Measurements from ENCODE around the gene REEP1.

Gene REEP1

DNA sequence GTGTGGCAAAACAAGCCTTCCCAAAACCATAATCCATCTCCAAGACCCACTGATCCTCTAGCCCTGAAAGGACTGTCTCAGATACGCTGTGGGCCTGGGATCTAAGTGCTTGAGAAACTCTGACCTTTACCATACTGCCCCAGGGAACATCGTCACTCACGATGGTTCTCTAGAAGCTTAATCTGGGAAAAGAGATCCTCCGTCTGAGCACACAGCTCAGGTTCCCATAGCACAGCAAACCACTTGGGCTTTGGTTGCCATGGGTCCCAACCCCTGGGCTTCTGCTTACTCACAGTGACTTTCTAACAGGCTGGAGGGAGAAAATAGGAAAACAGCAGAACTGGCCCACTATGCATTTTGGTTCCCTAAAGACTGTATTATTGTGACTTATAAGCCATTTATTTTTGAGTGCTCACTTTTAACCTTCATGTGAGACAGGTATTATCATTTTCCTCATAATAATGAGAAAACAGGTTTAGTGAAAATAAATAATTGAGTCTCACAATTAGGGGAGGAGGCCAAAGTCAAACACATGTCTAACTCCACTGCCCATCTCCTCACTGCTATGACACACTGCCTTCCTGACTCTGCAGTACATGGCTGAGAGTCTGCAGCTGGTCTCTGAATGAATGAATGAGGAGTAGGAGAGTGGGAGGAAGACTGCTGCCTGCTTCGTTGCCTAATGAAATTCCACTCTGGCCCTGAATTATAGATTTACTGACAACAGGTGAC is 46.7 kb downstream of the REEP1 start:
- no peak overlapping the region for H3K4me3 ChIP-seq (ENCODE audit: low read depth, low read length)

DNA sequence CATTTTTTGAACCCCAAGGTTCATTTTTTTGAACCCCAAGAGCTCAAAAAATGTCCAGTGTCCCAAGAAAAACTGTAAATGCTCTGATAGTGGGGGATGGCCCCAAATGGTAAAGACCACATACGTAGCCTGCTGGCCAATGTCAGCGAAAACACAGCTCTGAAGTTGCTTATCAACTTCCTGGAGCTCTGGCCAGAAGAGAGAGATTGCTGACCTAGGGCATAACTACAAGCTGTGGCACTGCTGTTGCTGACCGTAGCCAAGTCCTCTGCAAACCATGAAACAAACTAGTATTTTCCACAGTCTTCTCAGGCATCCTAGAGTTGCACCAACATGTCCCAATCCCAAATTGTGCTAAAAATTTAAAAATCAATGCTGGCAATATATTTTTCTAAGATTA is 50.9 kb downstream of the REEP1 start:
- H3K4me3 ChIP-seq (ENCODE audit: low read depth, low read length) = no peak overlapping the region
- no peak for DNase-seq (ENCODE audit: low read depth)

More for the DNA sequence above, 46.7 kb downstream of the REEP1 start:
- no peak for DNase-seq (ENCODE audit: low read depth)

DNA sequence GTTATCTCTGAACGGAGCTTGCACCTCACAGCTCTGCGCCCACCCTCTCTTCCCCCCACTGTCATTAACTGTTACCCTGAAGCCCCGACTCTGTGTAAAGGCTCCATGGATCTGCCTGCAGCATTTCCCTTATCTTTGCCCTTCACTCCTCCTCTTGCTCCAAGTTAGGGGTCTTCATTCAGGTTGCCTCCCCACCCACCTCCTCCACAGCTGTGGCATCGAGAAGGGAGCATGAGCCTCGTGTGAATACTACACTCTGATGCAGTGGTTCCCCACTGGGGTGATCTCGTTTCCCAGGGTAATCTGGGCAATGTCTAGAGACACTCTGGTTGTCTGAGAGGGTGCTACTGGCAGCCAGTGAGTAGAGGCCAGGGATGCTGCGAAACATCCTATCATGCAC is 51.4 kb downstream of the REEP1 start:
- DNase-seq (ENCODE audit: low read depth) = no peak
- no peak overlapping the region for H3K4me3 ChIP-seq (ENCODE audit: low read depth, low read length)

DNA sequence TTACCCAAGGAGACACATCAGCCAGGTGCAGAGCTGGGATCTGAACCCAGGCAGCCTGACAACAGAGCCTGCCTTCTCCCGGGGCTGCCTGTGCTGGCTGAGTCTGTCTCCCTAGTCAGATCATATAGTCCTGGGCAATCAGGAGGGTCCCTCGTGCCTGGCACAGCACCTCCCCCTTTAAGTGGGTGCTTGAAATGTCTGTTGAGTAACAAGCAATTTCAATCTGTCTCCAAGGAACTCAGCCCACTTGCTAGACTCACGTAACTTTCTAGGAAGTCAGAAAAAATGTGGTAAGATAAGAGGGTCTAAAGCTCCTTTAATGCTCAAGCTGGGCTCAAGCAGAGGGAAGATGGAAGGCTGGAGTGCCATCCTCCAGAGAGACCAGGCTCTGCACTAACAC is 51.9 kb downstream of the REEP1 start:
- no peak overlapping the region for H3K4me3 ChIP-seq (ENCODE audit: low read depth, low read length)
- no peak for DNase-seq (ENCODE audit: low read depth)

DNA sequence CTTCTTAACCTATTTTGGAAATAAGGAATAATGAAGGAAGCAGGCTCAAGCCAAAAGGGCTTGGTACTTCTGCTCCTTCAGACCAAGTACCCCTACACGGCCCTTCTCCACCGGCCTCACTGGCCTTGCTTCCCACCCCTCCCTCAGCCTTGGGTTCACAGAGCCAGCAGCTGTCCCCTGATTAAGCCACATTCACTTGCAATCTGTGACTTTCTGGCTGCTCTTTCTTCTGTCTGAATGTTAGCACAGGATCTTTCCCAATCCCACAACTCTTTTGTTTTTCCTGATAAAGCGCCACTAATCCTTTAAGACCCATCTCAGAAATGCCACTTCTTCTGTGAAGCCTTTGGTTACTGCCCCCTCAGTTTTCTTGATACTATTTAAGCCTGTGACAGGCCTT is 52.4 kb downstream of the REEP1 start:
- H3K4me3 ChIP-seq (ENCODE audit: low read depth, low read length) = no peak overlapping the region
- no peak for DNase-seq (ENCODE audit: low read depth)

DNA sequence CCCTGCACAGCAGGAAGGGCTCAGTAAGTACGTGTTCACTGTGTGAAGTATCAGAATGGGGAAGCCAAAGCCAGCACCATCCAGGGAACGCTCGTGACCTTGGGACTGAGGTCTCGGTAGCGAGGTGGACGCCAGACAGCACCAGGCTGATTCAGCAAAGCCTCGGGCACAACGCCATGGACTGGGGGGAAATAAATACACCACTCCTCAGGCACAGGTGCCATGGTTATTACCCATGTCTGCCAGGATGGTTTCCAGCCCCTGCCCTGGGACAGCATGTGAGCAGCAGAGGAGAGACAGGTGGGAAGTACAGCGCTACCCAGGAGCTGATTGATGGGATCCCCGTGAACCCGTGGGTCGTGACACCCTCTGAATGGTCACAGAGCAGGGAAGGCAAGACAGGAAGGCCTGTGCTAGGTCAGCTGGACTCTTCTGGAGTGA is 53.0 kb downstream of the REEP1 start:
- DNase-seq (ENCODE audit: low read depth) = no peak

DNA sequence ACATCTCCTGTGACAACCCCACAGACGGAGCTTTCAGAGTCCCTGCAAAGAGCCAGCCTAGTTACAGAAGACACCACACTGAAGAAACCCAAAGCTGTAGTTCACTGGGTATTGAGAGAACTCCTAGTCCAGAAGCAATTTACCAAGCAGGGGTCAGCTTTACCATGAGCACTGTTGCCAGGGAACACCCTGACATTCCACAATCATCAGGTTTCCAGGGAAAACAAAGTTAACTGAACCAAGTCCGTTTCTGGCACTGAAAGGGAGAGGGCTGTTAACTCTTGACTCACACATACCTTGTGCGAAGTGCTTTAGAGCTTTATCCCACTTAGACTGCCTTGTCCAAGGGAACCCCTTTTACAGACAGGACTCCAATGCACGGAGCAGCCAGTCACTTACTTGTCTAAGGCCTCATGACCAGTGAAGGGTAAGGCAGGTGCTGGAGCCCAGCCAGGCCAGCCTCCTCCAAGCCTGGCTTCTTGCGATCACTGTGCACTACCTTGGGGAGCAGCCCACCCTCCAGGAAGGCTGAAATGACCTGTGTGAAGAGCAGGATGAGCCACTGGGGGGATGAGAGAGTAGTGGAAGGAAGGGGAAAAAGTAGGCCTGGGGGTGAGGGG is 53.9 kb downstream of the REEP1 start:
- DNase-seq (ENCODE audit: low read depth) = no peak
- no peak overlapping the region for H3K4me3 ChIP-seq (ENCODE audit: low read depth, low read length)

More for the DNA sequence above, 53.0 kb downstream of the REEP1 start:
- H3K4me3 ChIP-seq (ENCODE audit: low read depth, low read length) = no peak overlapping the region

DNA sequence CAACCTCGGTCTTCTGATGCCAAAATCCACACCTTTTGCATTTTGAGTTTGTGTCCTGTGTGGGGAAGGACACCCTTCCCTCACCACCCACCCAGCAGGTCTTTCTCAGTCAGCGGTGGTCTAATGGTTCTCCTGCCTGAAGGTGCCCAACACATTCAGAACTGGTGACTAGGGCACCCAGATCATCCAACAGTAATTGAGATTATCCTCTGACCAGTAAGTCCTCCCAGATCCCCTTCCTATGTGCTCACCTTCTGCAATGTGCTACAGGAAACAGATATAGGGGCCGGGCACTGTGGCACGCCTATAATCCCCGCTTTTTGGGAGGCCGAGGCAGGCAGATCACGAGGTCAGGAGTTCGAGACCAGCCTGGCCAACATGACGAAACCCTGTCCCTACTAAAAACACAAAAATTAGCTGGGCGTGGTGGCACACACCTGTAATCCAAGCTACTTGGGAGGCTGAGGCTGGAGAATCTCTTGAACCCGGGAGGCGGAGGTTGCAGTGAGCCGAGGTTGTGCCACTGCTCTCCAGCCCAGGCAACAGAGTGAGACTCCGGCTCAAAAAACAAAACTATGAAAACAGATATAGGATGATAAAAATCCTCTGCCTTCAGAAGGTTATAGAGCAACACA is 56.2 kb downstream of the REEP1 start:
- no peak for DNase-seq (ENCODE audit: low read depth)
- no peak overlapping the region for H3K4me3 ChIP-seq (ENCODE audit: low read depth, low read length)

DNA sequence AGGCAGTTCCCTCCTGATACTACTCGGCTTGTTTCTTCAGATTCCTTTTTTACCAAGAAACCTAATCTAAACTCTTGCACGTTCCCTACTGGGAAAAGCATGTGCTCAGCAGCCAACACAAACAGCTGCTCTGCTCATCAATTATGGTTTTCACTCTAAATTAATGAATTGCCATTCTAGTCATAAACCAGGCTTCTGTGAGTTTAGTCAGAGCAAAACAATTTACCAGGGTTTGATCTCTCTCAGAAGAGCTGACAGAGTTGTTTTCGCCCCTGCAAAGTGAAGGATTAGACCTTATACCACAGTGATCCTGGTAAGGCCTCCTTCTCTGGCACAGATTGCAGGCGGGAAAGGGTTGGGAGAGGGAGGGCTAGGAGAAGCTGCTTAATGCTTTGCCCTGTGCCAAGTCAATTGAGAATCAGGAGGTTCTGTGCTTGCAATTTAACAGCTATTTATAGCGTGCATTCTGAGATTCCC is 57.2 kb downstream of the REEP1 start:
- DNase-seq (ENCODE audit: low read depth) = no peak
- H3K4me3 ChIP-seq (ENCODE audit: low read depth, low read length) = no peak overlapping the region

DNA sequence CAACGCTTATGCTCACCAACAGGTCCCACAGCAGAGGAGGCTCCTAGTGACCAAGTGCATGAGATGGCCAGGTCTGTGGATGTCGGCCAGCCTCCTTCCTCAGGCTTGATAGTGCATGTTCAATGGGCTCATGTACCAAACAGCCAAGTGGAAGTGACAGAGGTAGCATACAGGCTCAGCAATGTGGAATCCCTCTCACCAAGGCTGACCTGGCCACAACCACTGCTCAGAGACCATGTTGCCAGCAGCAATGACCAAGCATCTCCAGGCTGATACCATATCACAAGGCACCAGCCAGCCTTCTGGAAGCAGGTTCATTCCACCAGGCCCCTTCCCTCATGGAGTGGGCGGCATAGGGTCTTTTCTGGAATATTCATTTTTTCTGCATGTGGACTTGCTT is 61.5 kb downstream of the REEP1 start:
- no peak overlapping the region for H3K4me3 ChIP-seq (ENCODE audit: low read depth, low read length)
- no peak for DNase-seq (ENCODE audit: low read depth)

DNA sequence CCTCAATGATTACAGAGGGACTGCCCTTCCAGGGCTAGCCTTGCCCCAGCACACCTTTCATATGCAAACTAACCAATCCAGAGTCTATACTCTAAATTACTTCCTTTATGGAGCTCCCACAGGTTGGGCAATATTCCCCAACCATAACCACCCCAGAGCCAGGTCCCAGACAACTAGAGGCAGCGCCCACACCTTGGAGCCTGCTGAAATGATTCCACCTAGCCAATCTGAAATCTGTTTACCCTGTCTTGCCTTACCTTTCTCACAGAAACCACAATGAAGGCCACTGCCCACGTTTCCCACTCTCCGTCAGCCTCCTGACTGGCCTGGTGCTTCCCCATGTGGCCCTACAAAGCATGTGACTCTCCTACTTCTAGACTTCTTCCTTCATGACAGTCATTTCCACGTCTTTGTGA is 62.0 kb downstream of the REEP1 start:
- H3K4me3 ChIP-seq (ENCODE audit: low read depth, low read length) = no peak overlapping the region
- DNase-seq (ENCODE audit: low read depth) = no peak

DNA sequence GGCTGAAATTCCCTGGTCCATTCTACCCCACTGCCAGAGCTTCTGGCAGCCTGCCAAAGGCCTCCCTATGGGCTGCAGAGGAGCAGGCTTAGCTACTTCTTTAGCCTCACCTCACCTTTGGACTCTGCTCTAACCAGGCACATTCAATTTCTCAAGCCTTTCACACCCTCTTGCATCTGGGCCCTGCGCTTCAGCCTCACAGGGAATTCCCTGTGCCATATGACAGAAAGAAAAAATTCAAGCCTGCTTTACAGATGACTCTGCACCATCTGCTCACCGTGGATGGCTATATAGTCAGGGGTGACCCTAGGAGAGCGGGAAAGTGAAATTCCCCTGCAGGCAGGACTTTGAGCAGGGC is 62.5 kb downstream of the REEP1 start:
- no peak overlapping the region for H3K4me3 ChIP-seq (ENCODE audit: low read depth, low read length)
- DNase-seq (ENCODE audit: low read depth) = peak; percentile 25

DNA sequence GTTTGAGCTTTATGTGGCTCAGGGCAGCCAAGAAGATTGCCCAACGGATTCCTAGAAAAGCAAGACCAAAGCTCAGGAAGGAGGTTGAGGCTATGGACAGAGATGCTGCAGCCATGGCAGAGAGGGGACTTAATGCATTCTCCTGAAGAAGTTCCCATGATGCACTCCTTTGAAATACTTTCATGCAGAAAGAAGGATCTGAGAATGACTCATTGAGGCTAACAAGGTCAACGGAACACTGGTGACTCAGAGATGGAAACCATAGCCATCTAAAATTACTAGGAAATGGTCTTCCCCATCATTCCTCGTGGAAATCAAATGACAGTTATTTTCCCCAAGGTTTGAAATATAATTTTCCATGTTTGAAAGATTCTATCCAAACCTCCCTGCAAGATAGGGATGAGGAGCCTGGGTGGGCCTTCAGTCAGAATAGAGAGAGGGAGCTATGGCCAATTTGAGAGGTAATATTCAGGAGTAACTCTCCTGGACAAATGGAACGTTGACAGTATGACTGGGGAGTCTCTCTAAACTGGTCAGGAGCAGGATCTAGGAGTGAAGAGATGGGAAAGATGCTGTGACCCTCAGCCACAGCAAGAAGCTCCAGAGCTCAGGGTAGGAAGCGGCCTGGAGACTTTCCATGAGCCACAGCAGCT is 63.0 kb downstream of the REEP1 start:
- H3K4me3 ChIP-seq (ENCODE audit: low read depth, low read length) = no peak overlapping the region
- peak; percentile 46 for DNase-seq (ENCODE audit: low read depth)

DNA sequence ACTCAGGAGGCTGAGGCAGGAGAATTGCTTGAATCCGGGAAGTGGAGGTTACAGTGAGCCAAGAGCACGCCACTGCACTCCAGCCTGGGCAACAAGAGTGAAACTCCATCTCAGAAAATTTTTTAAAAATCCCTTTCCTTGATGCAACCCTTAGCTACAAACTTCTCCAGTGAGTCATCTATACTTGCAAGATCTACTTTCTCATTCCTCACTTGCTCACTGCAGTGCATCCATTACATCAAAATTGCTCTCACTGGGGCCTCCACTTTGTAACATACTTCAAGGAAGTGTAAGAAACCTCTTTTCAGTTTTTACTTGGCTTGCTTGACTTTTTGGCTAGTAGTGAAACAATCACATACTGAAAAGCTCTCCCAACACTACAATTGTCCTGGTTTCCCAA is 65.3 kb downstream of the REEP1 start:
- H3K4me3 ChIP-seq (ENCODE audit: low read depth, low read length) = no peak overlapping the region
- DNase-seq (ENCODE audit: low read depth) = no peak

DNA sequence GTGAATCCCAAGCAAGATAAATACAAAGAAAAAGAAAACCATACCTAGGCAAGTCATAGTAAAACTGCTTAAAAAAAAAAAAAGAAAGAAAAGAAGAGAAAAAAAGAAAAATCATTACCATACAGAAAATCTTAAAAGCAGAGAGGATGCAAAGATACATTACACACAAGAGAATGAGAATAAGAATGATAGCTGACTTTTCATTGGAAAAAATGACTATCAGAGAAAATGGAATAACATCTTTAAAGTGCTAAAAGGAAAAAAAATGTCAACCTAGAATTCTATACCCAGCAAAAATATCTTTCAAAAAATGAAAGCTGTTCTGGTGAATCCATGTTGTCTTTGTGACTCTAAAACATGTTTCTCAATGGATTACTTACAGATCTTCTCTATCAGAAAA is 66.2 kb downstream of the REEP1 start:
- no peak for DNase-seq (ENCODE audit: low read depth)
- no peak overlapping the region for H3K4me3 ChIP-seq (ENCODE audit: low read depth, low read length)

DNA sequence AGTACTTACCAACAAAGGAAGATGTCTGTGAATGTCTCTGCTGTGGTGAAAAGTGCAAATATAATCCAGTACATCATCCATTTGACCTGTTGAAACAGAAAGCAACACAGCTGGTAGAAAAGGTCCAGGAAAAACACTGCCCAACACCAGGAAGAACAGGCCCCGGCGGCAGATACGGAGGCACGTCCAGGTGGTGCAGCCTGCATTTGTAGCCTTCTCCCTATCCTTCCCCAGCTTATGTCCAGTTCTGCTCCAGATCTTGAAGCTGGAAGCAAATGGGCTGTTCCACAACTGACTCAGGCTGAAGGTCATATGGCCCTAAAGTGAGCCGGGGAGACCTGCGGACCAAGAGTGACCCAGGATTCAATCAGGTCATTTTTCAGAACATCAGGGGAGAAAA is 73.5 kb downstream of the REEP1 start:
- no peak overlapping the region for H3K4me3 ChIP-seq (ENCODE audit: low read depth, low read length)
- no peak for DNase-seq (ENCODE audit: low read depth)

DNA sequence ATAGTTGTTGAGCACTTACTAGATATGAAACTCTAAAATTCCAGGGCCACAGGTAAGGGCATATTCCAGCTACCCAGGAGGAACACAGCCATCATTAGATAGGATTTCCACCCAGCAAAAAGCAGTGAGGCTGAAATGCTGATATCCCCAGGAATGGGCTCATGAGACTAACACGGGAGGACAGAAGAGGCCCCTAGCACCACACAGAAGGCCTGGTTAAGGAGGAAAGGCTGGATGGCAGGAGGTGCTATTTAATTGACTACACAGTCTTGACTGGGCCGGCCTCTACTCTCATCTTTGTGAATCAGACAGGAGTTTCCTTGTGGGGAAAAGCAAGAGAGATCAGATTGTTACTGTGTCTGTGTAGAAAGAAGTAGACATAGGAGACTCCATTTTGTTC is 76.4 kb downstream of the REEP1 start:
- no peak overlapping the region for H3K4me3 ChIP-seq (ENCODE audit: low read depth, low read length)
- DNase-seq (ENCODE audit: low read depth) = no peak

DNA sequence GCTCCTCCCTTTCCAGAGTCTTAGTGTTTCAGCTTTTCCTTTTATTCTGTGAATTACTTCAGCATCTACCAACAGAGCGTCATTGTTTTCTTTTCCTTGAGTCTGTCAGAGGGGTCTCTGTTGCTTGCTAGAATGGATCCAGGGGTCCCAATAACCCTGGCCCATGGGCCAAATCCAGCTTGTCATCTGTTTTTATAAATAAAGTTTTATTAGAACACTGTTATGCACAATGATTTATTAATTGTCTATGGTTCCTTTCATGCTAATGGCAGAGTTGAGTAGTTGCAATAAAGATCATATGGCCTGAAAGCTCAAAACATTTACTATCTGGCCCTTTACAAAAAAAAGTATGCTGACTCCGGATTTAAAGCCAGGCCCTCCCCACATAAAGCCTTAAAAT is 79.3 kb downstream of the REEP1 start:
- DNase-seq (ENCODE audit: low read depth) = no peak
- H3K4me3 ChIP-seq (ENCODE audit: low read depth, low read length) = no peak overlapping the region

DNA sequence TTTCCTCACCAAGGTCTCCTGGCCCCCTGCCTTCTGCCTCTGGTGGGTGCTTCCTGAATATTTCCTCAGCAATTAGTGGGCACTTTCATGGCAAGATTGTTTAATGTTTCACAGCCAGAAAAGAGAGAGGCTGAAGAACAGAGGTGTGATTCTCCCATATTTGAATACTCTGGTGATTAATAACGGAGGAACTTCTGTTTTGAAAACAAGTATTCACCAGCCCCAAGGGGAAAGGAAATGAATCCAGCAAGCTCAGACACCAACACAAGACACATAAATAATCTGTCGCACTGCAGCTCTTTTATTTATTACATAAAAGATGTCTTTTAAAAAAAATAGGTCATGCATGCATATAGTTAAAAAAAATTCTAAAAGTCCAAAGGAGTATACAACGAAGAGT is 80.4 kb downstream of the REEP1 start:
- DNase-seq (ENCODE audit: low read depth) = no peak
- no peak overlapping the region for H3K4me3 ChIP-seq (ENCODE audit: low read depth, low read length)

DNA sequence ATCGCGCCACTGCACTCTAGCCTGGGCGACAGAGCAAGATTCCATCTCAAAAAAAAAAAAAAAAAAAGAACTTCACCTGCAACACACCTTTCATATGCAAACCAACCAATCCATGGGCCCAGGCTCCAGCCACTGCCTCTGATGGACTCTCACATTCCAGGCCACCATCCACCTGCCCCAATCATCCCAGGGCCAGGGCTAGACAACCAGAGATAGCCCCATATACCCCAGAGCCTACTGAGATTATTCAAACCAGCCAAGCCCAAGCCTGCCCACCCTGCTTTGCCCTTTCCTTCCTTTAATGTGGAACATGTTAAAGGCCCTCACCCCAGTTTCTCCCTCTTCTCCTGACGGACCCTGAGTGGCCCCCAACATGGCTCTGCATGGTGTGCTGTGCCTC is 81.1 kb downstream of the REEP1 start:
- DNase-seq (ENCODE audit: low read depth) = no peak
- no peak overlapping the region for H3K4me3 ChIP-seq (ENCODE audit: low read depth, low read length)
